Measurements from ENCODE around the gene BEX3.

- no peak for TF ChIP-seq CTCF (conservative IDR thresholded peaks at IDR 0.05 in 1 of 2, IDR thresholded peaks at IDR 0.05 in 1 of 2; ENCODE audit: low read depth in 1 of 2, low read length in 2 of 2)
- no peak for TF ChIP-seq EZH2 (IDR thresholded peaks at IDR 0.05; ENCODE audit: low read length, missing control alignments)
These were observed 31.4 kb downstream of the BEX3 start for GRCh38 chrX:103407776-103408175.
